GF-D8 (cell line): ENCODE data around the gene ARHGAP26.
"Not testable (repeated sequence)": the region's sequence is repeated elsewhere in the genome, so short reads cannot be mapped to it uniquely, and the experiment has no call there.

Experiments
- DNase-seq: peaks from one replicate; lab custom pipeline; 2025; lab: John Stamatoyannopoulos, UW

Gene ARHGAP26

DNA sequence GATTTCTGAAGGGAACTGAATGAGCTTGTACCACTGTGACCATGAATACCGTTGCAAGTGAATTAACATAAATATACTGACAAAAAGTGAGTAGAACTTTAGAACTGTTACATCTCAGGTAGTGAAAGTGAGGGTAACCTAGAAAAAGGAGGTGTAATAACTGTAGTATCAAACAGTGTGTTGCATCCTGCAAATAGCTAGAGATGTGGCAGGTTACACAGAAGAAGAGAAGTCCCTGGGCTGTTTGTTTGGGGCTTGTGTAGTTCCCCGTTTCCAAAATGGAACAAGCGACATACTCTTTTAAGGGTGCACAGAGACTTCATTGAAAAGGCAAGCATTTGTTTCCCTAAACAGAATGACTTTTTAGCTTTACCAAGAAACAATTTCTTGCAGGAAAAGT lies 418.5 kb downstream of the ARHGAP26 start:
- DNase-seq: no peak

DNA sequence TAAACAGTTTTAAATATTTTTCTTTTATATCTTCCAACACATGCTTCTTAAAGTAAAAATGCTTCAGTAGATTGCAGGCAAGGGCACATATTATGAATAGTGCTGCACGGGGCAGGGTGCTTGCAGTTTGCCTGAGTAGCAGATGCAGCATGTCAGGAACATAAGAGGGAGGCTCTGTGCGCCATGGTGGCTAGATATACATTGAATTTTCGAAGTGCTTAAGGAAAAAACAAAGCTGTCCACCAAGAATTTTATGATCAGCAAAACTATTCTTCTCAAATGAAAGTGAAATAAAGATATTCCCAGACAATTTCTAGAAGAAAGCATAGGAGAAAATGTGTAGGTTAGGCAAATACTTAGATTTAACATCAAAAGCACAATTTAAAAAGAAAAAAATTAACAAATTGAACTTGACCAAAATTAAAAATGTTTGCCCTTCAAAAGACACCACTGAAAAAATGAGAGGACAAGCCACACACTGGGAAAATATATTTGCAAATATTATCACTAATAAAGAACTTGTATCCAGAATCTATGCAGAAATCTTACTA lies 420.2 kb downstream of the ARHGAP26 start:
- DNase-seq: no peak

DNA sequence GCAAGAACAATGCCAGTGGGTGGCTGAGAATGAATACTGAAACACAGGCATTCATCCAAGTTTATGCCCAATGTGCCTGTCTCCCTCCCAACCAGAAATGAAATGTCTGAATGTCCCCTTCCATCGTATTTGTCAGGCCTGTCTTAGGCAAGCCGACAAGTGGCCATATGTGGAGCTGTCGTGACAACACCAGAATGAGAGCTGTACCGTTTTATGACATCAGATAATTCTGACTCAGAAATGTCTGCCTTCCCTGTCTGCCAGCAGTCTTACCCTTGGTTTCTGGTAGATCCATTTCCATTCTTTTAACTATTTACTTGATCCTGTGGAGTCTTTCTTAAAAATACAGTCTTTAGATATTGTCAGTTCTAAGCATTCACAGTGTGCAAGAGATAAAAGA lies 421.5 kb downstream of the ARHGAP26 start:
- DNase-seq: no peak

- no peak for DNase-seq
Observed at GRCh38 chr5:143192191-143192900, 422.2 kb downstream of the ARHGAP26 start.

- DNase-seq: no peak
Observed at GRCh38 chr5:143194206-143194605, 424.0 kb downstream of the ARHGAP26 start.

DNA sequence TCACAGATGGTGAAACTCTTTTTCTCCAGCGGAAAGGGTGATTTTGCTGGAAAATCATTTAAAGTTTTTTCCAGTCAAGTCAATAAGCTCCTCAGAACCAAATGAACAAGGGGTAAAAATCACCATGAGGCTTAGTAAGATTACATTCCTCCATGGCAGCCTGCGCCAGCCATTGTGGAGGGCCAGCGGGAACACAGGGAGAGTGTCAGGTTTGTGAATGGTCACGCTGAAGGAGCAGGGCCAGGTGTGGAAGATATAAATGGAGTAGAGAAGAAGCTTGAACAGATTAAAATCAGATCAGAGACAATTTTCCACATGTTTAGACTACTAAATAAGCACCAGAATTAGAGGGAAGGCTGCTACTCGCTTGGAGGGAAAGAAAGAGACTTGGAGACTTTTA lies 424.5 kb downstream of the ARHGAP26 start:
- no peak for DNase-seq

DNA sequence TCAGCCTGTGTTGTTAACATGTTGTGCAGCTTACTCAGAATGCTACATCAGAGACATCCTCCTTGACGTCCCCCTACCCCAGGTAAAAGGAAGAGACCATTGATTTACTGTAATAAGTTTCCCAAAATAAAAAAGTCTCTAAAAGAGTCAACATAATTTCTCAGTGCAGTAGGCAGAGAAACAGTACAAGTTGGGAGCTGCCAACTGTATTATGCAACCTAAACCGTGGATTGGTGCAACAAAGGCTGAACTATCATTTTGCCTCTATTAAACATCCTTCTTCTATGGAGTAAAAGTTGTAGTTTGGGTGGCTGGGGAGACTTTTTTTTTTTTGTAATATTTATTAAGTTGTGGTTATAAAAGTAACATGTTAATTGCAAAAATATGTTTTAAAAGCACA lies 425.3 kb downstream of the ARHGAP26 start:
- DNase-seq: no peak

DNA sequence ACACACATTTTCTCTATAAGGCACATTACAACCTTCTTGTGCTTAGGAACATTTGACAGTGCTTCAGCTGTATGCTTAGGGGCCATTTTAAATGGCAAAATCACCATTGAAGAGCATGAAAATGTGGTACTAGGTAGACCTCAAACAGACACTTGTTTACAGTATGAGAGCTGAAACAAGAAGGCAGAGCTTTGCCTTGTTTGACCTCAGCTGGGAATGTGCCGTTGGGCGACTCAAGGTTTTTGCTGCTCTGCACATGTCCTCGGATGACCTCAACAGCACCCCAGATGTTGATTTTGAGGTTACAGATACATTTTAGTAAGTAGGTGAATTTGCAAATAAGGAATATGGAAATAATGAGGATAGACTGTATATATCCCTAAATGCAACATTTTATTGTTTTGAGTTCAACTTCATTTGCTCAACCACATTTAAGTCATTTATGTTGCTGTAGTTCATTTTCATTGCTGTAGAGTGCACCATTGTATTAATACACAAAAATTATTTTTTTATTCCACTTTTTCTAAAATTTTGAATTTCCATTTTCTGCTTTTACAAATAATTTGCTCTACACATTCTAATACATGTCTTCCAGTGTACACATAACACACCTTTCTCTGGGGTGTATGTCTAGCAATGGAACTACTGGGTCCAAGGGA lies 426.6 kb downstream of the ARHGAP26 start:
- no peak for DNase-seq

GRCh38 chr5:143197260-143197656 lies 427.1 kb downstream of the ARHGAP26 start:
- DNase-seq: no peak

- DNase-seq: no peak
Observed at GRCh38 chr5:143198332-143198731, 428.2 kb downstream of the ARHGAP26 start.

DNA sequence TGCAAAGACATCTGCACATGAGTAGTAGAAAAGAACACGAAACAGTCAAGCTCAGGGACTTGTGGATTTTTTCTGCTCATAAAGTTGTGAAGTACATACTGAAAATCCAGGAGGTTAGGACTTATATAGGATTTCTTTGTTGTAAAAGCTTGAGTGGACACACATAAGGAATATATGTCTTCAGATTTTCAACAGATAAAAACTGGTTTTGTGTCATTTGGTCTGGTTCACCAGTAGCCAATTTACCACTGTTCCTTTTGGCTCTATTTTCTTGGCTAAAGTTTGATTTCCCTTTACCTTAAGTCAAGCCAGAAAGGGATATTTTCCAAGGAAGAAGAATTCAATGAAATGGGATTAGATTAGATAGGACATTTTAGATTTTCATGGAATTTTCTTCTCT lies 429.0 kb downstream of the ARHGAP26 start:
- DNase-seq: no peak

- no peak for DNase-seq
Observed at GRCh38 chr5:143199843-143200242, 429.7 kb downstream of the ARHGAP26 start.

DNA sequence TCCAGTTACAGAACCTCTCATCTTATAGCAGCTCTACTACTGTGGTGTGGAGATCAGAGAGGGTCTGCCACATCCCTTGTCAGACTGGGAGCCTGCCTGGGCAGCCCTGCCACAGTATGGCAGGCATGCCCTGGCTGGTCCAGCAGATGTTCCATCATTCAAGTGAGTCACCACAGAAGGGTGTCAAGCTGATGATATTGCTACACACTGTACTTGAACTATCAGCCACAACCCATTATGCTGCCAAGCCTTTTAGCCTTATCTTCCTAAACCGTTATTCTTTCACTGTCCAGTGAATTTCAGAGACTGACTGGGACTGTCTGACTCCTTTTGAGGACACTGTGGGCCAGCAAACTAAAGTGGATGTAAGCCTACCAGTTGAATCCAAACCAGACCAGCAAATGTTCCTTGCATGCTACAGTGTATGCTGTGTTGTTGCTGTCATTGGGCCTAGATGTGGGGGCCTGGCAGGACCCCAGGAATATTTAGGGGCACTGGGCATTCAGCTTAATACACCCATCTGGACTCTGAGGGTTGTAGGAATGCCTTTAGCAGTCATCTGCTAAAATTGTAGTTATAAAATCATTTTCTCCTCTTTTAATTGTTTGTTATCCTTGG lies 430.7 kb downstream of the ARHGAP26 start:
- no peak for DNase-seq

GRCh38 chr5:143201589-143201988 lies 431.4 kb downstream of the ARHGAP26 start:
- no peak for DNase-seq

DNA sequence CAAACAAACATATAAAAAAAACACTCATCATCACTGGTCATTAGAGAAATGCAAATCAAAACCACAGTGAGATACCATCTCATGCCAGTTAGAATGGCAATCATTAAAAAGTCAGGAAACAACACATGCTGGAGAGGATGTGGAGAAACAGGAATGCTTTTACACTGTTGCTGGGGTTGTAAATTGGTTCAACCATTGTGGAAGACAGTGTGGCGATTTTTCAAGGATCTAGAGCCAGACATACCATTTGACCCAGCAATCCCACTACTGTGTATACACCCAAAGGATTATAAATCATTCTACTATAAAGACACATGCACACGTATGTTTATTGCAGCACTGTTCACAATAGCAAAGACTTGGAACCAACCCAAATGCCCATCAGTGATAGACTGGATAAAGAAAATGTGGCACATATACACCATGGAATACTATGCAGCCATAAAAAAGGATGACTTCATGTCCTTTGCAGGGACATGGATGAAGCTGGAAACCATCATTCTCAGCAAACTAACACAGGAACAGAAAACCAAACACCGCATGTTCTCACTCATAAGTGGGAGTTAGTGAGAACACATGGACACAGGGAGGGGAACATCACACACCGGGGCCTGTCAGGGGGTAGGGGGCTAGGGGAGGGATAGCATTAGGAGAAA lies 433.3 kb downstream of the ARHGAP26 start:
- not testable (repeated sequence) for DNase-seq

GRCh38 chr5:143204474-143205246 lies 434.5 kb downstream of the ARHGAP26 start:
- no peak for DNase-seq

GRCh38 chr5:143205386-143205785 lies 435.2 kb downstream of the ARHGAP26 start:
- DNase-seq: no peak

DNA sequence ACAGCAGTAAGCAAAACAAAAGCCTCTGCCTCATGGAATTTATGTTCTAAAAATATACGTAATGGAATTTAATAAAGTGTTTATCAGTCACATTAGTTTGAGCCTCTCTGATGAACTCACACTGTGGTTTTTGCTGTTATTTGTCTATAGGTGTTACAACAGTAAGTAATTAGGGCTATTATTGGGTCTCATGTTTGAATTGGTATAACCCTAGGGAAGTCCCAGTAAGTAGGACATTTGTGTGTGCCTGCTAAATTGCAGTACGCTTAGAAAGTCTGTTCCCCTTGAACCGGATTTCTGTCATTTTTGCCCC lies 435.7 kb downstream of the ARHGAP26 start:
- DNase-seq: no peak

GRCh38 chr5:143206196-143207053 lies 436.2 kb downstream of the ARHGAP26 start:
- DNase-seq: no peak

DNA sequence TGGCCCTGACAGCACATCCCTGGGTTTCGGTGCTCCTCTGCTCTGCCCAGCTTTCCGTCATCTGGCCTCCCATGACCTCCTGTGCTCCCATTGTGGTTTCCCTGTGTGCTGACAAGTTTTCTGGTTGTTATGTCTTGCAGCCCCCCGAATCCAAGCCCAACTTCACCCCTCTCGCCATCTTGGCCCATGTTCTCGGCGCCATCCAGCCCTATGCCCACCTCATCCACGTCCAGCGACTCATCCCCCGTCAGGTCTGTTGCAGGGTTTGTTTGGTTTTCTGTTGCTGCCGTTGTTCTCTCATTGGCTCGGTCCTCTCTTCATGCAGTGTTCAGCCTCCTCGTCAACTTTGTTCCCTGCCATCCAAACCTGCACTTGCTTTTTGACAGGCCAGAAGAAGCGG lies 436.9 kb downstream of the ARHGAP26 start:
- no peak for DNase-seq
